GM19372 (cell line): Measurements from ENCODE around the gene DUSP1.

Experiments
- ATAC-seq: cut with Tn5 transposase; IDR thresholded peaks from one replicate; pipeline ENCODE4 v1.9.1; 2021; ENCODE audit warnings: mild to moderate bottlenecking, low read depth, moderate library complexity; ENCODE audit not compliant: unreplicated experiment

The DUSP1 gene

GRCh38 chr5:172746725-172747124 is 24.3 kb downstream of the DUSP1 start:
- no peak for ATAC-seq

- ATAC-seq: no peak
Observed at GRCh38 chr5:172745838-172746237, 25.2 kb downstream of the DUSP1 start.

GRCh38 chr5:172745406-172745805 is 25.6 kb downstream of the DUSP1 start:
- no peak for ATAC-seq

- ATAC-seq: no peak
Observed at GRCh38 chr5:172744123-172745104, 26.6 kb downstream of the DUSP1 start.

GRCh38 chr5:172743112-172743959 is 27.7 kb downstream of the DUSP1 start:
- ATAC-seq: no peak

- no peak for ATAC-seq
Observed at GRCh38 chr5:172741206-172741582, 29.8 kb downstream of the DUSP1 start.

GRCh38 chr5:172740428-172741205 is 30.4 kb downstream of the DUSP1 start:
- ATAC-seq: no peak

GRCh38 chr5:172739375-172739774 is 31.6 kb downstream of the DUSP1 start:
- ATAC-seq: no peak

GRCh38 chr5:172736508-172737135 is 34.4 kb downstream of the DUSP1 start:
- no peak for ATAC-seq

- no peak for ATAC-seq
Observed at GRCh38 chr5:172735141-172735831, 35.7 kb downstream of the DUSP1 start.

GRCh38 chr5:172733974-172734346 is 37.0 kb downstream of the DUSP1 start:
- no peak for ATAC-seq

- no peak for ATAC-seq
Observed at GRCh38 chr5:172733131-172733973, 37.6 kb downstream of the DUSP1 start.

- ATAC-seq: no peak
Observed at GRCh38 chr5:172732201-172732865, 38.7 kb downstream of the DUSP1 start.

GRCh38 chr5:172731680-172732074 is 39.3 kb downstream of the DUSP1 start:
- ATAC-seq: no peak

- ATAC-seq: no peak
Observed at GRCh38 chr5:172730981-172731679, 39.9 kb downstream of the DUSP1 start.

GRCh38 chr5:172730222-172730621 is 40.8 kb downstream of the DUSP1 start:
- no peak for ATAC-seq

- no peak for ATAC-seq
Observed at GRCh38 chr5:172729588-172729987, 41.4 kb downstream of the DUSP1 start.
